A549 (cell line): Measurements from ENCODE around the gene MITF. TPM values are rescaled to one million over a fixed set of nuclear protein-coding genes. Genes with fewer than 3 reads are reported as not detected.

Experiments
- ATAC-seq, 2 experiments: fragments of 200-7000 bp in 1 of 2; fragments of >200 bp in 1 of 2; cut with Nextera tagmentation in 1 of 2; cut with Tn5 transposase in 1 of 2; 3 replicates each; pipeline versions ENCODE4 v1.8.0 to v1.9.1; 2018 to 2020; ENCODE audit warnings: mild to moderate bottlenecking in 1 of 2, moderate library complexity in 1 of 2
- CTCF ChIA-PET: fragments of 300-600 bp; sonication (Branson Sonifier 250); formaldehyde crosslinking; extraction: SDS; loops from one replicate; lab custom pipeline; 2021; ENCODE audit warnings: antibody characterized with exemption, inconsistent platforms; lab: Yijun Ruan, JAX
- POLR2A ChIA-PET: fragments of 350-600 bp; formaldehyde crosslinking; extraction: SDS; loops from one replicate; lab custom pipeline; 2021; ENCODE audit warnings: antibody characterized with exemption, inconsistent platforms; lab: Yijun Ruan, JAX
- DNase-seq, 2 experiments: peaks; one replicate each; pipeline versions ENCODE4 v3.0.0 to v3.0.0-alpha.2; 2011 to 2016; ENCODE audit warnings: low read depth in 1 of 2, low spot score in 1 of 2
- FAIRE-seq: peaks from 2 replicates; lab custom pipeline; 2011; peaks lifted over from hg19 to GRCh38; lab: Jason Lieb, UNC
- H3K27ac ChIP-seq, 2 experiments: fragments of >200 bp; sonication (Bioruptor Twin); formaldehyde crosslinking; 3 replicates each; pipeline ENCODE4 v1.5.1; 2016 to 2017
- H3K4me1 ChIP-seq: fragments of >200 bp; sonication (Bioruptor Twin); formaldehyde crosslinking; 3 replicates; pipeline ENCODE4 v1.6.1; 2016
- H3K4me2 ChIP-seq: fragments of >200 bp; sonication (Bioruptor Twin); formaldehyde crosslinking; 3 replicates; pipeline ENCODE4 v1.6.1; 2016
- H3K4me3 ChIP-seq: fragments of >200 bp; sonication (Bioruptor Twin); formaldehyde crosslinking; 3 replicates; pipeline ENCODE4 v1.5.1; 2016
- H3K9me3 ChIP-seq: fragments of >200 bp; sonication (Bioruptor Twin); formaldehyde crosslinking; 3 replicates; pipeline ENCODE4 v1.6.1; 2016
- BCL3 ChIP-seq: fragments of >200 bp; sonication (Bioruptor Twin); formaldehyde crosslinking; IDR thresholded peaks from 3 replicates; pipeline ENCODE4 v1.6.1; 2016
- CHD2 ChIP-seq: fragments of 150-350 bp; IDR thresholded peaks from 2 replicates; pipeline ENCODE4 v1.6.1; 2014; ENCODE audit warnings: low read length; ENCODE audit not compliant: partially characterized antibody
- CTCF ChIP-seq: fragments of >200 bp; sonication (Bioruptor Twin); formaldehyde crosslinking; IDR thresholded peaks from 3 replicates; pipeline ENCODE4 v1.5.1; 2016
- E2F6 ChIP-seq: IDR thresholded peaks from 2 replicates; pipeline ENCODE4 v1.6.1; 2012; ENCODE audit warnings: low read depth, borderline replicate concordance
- EHF ChIP-seq: fragments of 250-450 bp; sonication (Bioruptor Pico); IDR thresholded peaks from 2 replicates; pipeline ENCODE4 v1.5.0; 2020; ENCODE audit warnings: mild to moderate bottlenecking
- EP300 ChIP-seq, 2 experiments: fragments of >200 bp; sonication (Bioruptor Twin); formaldehyde crosslinking; IDR thresholded peaks; 2 replicates in 1 of 2; 3 replicates in 1 of 2; pipeline ENCODE4 v1.6.1; 2016 to 2017
- HDAC2 ChIP-seq: fragments of 200-600 bp; sonication (generic); IDR thresholded peaks from 2 replicates; pipeline ENCODE4 v1.6.1; 2016
- JUN ChIP-seq, 2 experiments: fragments of >200 bp; sonication (Bioruptor Twin); formaldehyde crosslinking; IDR thresholded peaks; 2 replicates in 1 of 2; 3 replicates in 1 of 2; pipeline ENCODE4 v1.6.1; 2016 to 2017
- KDM5A ChIP-seq: fragments of 200-600 bp; sonication (generic); IDR thresholded peaks from 2 replicates; pipeline ENCODE4 v1.6.1; 2016; ENCODE audit warnings: antibody characterized with exemption, mild to moderate bottlenecking
- MYC ChIP-seq: IDR thresholded peaks from 2 replicates; pipeline ENCODE4 v1.6.1; 2012; ENCODE audit warnings: mild to moderate bottlenecking, inconsistent platforms, low read length, improper control_type of control experiment, borderline replicate concordance
- NPAS2 ChIP-seq: fragments of 250-450 bp; sonication (Bioruptor Pico); IDR thresholded peaks from 2 replicates; pipeline ENCODE4 v1.8.0; 2022; ENCODE audit warnings: mild to moderate bottlenecking, moderate library complexity, borderline replicate concordance
- NR3C1 ChIP-seq: fragments of >200 bp; sonication (Bioruptor Twin); formaldehyde crosslinking; IDR thresholded peaks from 3 replicates; pipeline ENCODE4 v1.6.1; 2017
- PBX3 ChIP-seq: IDR thresholded peaks from 2 replicates; pipeline ENCODE4 v1.6.1; 2012
- PHF8 ChIP-seq: fragments of 200-600 bp; sonication (generic); IDR thresholded peaks from 2 replicates; pipeline ENCODE4 v1.6.1; 2016; ENCODE audit warnings: low read depth, mild to moderate bottlenecking, antibody characterized with exemption, moderate library complexity, borderline replicate concordance
- POLR2A ChIP-seq: IDR thresholded peaks from 2 replicates; pipeline ENCODE4 v1.6.1; 2012; ENCODE audit warnings: mild to moderate bottlenecking, low read length
- RAD21 ChIP-seq, 2 experiments: fragments of >200 bp in 1 of 2; sonication (Bioruptor Twin) in 1 of 2; formaldehyde crosslinking in 1 of 2; IDR thresholded peaks in 1 of 2; conservative IDR thresholded peaks in 1 of 2; 2 replicates in 1 of 2; 3 replicates in 1 of 2; pipeline ENCODE4 v1.6.1; 2012 to 2018; ENCODE audit warnings: inconsistent platforms in 1 of 2
- REST ChIP-seq: fragments of 200-600 bp; sonication (generic); IDR thresholded peaks from 2 replicates; pipeline ENCODE4 v1.6.1; 2016; ENCODE audit warnings: antibody characterized with exemption, mild to moderate bottlenecking, moderate library complexity
- TFCP2L1 ChIP-seq: fragments of 250-450 bp; sonication (Bioruptor Pico); IDR thresholded peaks from 2 replicates; pipeline ENCODE4 v1.5.0; 2021; ENCODE audit warnings: mild to moderate bottlenecking
- TP53 ChIP-seq: fragments of 250-450 bp; sonication (Bioruptor Pico); IDR thresholded peaks from 2 replicates; pipeline ENCODE4 v1.5.0; 2021; ENCODE audit warnings: mild to moderate bottlenecking, moderate library complexity
- ZC3H11A ChIP-seq: fragments of 450-650 bp; IDR thresholded peaks from 2 replicates; pipeline ENCODE4 v1.6.1; 2014; ENCODE audit warnings: antibody characterized with exemption, mild to moderate bottlenecking
- ZFP36 ChIP-seq: fragments of 450-650 bp; IDR thresholded peaks from 2 replicates; pipeline ENCODE4 v1.6.1; 2014; ENCODE audit warnings: borderline replicate concordance; ENCODE audit not compliant: partially characterized antibody
- ZSCAN20 ChIP-seq: fragments of 250-450 bp; sonication (Bioruptor Pico); IDR thresholded peaks from 2 replicates; pipeline ENCODE4 v1.8.0; 2022; ENCODE audit warnings: mild to moderate bottlenecking, moderate library complexity
- WGBS: methylation state at CpG from one replicate; pipeline ENCODE4 v1.1.6; 2017; ENCODE audit errors: missing lambda C conversion rate; 5-methylcytosine and 5-hydroxymethylcytosine counted together
- polyA plus RNA-seq, 4 experiments: library from polyadenylated mRNA; depleted of rRNA in 3 of 4; stranded (reverse); fragments of >200 nt; fragmentation: RNase III in 1 of 4; extraction: RNeasy Plus Mini Kit Qiagen cat#74134 plus additional on column Dnase treatment in 1 of 4; gene quantifications; 2 replicates in 3 of 4; 3 replicates in 1 of 4; pipeline ENCODE4 v1.2.3, GENCODE V29; 2011 to 2017

The MITF gene
- polyA plus RNA-seq, 2 of the 4 experiments (the other 2 are of a cell fraction), result 14.3 to 15.9 TPM

- no peak for DNase-seq
- ChIA-PET POLR2A (no interaction called here), CTCF (interaction anchor here (0.7 to 1.7 kb wide), 4 partner anchors 9 to 151 kb away, joined by 3 to 7 read pairs (median 4); no protein-coding TSS in a partner anchor)
- Histone ChIP-seq H3K9me3 (no peaks in the 10 kb centered on the region), H3K4me1 (peaks cover 15% of the 10 kb centered on the region), H3K27ac (no peak overlapping the region), H3K4me3 (no peak overlapping the region), H3K4me2 (no peak overlapping the region)
- no peak for FAIRE-seq
- WGBS, result 81% methylated on average over 5 of the region's 5 CpGs
- no peak for ATAC-seq
- TF ChIP-seq KDM5A, result no peak
- TF ChIP-seq ZFP36, result no peak
- no peak for TF ChIP-seq BCL3
- no peak for TF ChIP-seq NR3C1
- no peak for TF ChIP-seq POLR2A
- TF ChIP-seq ZC3H11A, result no peak
- TF ChIP-seq CHD2, result no peak
Measured at GRCh38 chr3:69842351-69842750, 103.1 kb downstream of the MITF start.

DNA sequence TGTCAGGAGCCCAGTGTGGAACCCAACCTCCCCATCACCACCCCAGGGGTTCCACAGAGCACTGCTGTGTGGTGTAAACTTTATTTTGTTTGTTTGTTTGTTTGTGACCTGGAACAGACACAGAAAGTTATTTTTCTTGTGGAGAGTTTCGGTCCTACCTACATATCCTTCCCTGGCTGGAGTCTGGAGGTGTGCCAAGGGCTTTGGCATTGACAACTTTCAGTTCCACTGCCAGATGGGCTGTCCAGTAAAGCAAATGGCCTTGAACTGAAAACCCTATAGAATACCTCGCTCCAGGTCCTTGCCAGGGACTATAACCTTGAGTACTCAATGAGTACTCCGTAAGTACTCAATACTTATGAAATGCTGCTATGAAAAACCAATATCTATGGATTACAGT lies 103.5 kb downstream of the MITF start:
- H3K4me3 ChIP-seq, result no peak overlapping the region
- FAIRE-seq, result no peak
- 63% methylated on average over 3 of the region's 3 CpGs for WGBS
- ChIA-PET CTCF (interaction anchor here (0.7 to 0.9 kb wide), 2 partner anchors 21 to 50 kb away, joined by 3 read pairs; no protein-coding TSS in a partner anchor), POLR2A (no interaction called here)
- H3K4me1 ChIP-seq, result peaks cover 11% of the 10 kb centered on the region
- no peak overlapping the region for H3K4me2 ChIP-seq
- ATAC-seq, result no peak
- DNase-seq, result no peak
- no peaks in the 10 kb centered on the region for H3K9me3 ChIP-seq
- no peak for TF ChIP-seq TFCP2L1
- TF ChIP-seq NPAS2 (CRISPR knock-in tag), result no peak
- no peak for TF ChIP-seq ZSCAN20
- TF ChIP-seq CTCF, result no peak
- no peak for TF ChIP-seq JUN (IDR thresholded peaks at IDR 0.05)
- no peak overlapping the region for H3K27ac ChIP-seq

- TF ChIP-seq POLR2A (no peak), KDM5A (no peak), PBX3 (no peak), PHF8 (no peak), CTCF (no peak), EP300 (IDR thresholded peaks at IDR 0.05) (no peak), HDAC2 (no peak), REST (no peak), TFCP2L1 (no peak), TP53 (no peak), NR3C1 (no peak), EHF (CRISPR knock-in tag) (no peak), NPAS2 (CRISPR knock-in tag) (no peak), RAD21 (conservative IDR thresholded peaks at IDR 0.05 in 1 of 2, IDR thresholded peaks at IDR 0.05 in 1 of 2) (no peak), JUN (IDR thresholded peaks at IDR 0.05) (no peak), ZSCAN20 (no peak), MYC (no peak), E2F6 (no peak)
- DNase-seq (no peak), FAIRE-seq (no peak), ATAC-seq (no peak)
- Histone ChIP-seq H3K27ac (no peak overlapping the region), H3K4me3 (no peak overlapping the region), H3K4me2 (no peak overlapping the region), H3K4me1 (no peaks in the 10 kb centered on the region), H3K9me3 (no peaks in the 10 kb centered on the region)
- ChIA-PET CTCF (interaction anchor here (1.0 kb wide), 1 partner anchor 154 kb away, joined by 4 read pairs; no protein-coding TSS in a partner anchor), POLR2A (no interaction called here)
- WGBS, result 72% methylated on average over 1 of the region's 1 CpG
Measured at GRCh38 chr3:69844706-69845105, 105.4 kb downstream of the MITF start.
